ENCODE measurements around the gene IFNLR1.
A peak's percentile ranks its signal among the peaks of the same experiment; 100 is the strongest.

Gene IFNLR1

DNA sequence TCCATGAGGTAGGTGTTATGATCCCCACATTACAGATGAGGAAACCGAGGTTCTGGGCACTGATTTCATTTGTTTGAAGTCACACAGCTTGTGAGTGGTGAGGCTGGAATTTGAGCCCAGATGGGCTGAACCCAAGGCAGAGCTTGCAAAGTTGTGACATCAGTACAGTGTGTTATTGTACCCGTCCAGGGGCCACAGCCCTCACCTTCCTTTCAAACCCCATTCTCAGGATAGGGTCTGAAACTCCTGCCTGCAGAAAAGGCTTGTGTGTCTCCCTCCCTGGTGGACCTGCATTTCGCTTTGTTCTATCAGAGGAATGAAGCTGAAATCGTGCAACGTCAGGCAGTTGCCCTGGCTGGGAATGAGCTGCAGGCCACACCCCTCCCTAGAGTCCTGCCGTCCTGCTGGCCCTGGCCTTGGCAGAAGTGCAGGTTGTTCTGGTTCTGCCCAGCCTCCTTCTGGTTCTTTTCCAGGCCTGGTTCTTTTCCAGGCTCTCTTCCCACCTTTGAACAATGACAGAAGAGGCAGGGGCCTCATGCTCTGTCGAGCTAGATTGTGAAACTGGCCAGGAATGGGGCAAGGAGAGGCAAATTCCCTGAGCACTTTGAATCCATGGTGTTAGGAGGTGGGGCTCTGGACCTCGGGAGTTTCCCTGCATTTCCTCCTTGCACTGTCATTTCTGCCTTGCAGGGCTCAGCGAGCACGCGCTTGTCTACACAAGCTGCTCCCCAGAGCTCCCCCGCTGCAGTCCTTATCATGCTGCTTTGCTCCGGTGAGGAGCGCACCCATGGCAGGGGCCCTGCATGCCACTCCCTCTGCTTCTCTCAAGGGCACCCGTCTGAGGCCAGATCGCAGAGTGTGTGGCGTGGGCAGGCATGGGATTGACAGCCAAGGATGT, 67.0 kb downstream of the IFNLR1 start:
- DNase-seq (ENCODE audit: low read depth) = peak; percentile 11

DNA sequence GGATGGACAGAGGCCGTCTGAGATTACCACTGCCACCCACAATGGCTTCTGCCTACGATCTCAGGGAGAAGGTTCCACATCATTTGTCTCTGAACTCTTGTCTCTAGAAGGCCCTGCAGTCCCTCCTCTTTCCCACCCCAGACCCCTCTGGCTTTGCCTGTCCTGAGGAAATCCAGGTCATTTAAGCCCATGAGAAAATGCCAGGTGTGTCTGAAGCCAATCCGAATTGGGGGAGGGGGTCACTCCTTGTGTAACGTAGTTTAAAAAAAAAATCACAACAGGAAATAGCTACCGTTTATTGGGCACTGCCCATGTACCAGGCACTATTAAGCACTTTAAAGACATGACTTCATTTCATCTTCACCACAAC, 67.6 kb downstream of the IFNLR1 start:
- DNase-seq (ENCODE audit: low read depth) = no peak

DNA sequence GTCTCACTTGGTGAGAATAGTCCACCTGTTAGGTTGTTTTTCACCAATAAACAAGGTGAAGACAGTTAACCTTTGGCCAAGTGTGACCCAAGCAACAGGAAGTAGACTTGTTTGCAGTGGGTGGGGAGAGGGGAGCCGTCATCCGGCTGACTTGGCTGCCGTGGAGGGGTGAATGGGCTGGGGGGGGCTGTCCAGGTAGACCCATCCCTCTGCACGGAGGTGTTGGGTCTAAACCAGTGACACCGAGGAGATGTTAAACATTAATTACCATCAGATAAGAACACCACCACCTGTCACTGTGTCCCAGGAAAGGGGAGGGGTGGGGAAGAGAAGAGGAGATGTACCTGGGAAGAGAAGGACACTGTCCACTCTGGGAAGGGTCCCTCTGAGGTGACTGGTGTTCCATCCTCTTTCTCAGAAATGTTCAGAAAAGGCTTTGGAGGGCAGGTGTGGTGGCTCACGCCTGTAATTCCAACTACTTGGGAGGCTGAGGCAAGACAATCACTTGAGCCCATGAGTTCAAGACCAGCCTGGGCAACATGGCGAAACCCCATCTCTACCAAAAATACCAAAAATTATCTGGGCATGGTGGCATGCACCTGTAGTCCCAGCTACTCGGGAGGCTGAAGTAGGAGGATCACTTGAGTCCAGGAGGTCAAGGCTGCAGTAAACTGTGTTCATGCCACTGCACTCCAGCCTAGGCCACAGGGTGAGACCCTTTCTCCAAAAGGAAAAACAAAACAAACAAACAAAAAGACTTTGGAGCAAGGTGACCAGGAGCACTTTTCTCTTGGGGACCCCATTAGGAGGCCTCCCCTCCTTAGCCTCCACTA, 68.5 kb downstream of the IFNLR1 start:
- DNase-seq (ENCODE audit: low read depth) = no peak

DNA sequence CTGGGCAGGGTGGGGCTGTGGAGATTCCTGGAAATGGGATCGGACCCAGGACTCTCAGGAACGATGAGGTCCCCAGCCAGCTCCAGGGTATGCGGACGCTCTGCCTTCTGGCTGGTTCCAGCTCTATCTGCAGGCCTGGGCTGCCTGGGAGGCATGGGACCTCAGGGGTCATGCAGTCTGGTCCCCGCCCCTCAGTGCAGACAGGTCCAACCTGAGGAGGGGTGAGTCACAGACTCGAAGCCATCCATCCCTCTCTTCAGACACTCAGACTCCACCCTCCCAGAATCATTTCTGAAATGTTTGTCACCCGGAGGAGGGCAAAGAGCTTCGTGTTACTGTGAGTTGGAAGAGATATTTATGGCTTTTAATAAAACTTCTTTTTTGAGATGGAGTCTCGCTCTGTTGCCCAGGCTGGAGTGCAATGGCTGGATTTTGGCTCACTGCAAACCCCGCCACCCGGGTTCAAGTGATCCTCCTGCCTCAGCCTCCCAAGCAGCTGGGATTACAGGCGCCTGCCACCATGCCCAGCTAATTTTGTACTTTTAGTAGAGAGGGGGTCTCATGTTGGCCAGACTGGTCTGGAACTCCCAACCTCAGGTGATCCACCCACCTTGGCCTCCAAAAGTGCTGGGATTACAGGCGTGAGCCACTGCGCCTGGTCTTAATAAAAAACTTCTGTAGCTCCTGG, 69.2 kb downstream of the IFNLR1 start:
- peak; percentile 38 for DNase-seq (ENCODE audit: low read depth)

DNA sequence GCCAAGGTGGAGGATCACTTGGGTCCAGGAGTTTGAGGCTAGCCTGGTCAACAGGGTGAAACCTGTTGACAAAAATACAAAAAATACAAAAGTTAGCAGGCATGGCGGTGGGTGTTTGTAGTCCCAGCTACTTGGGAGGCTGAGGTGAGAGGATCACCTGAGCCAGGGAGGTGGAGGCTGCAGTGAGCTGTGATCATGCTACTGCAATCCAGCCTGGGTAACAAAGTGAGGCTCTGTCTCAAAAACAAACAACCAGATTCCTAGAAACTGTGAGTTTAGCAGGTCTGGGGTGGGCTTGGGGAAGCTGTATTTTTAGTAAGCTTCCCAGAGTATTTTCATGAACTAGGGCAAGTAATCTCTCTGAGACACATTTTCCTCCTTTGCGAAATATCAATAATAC, 70.0 kb downstream of the IFNLR1 start:
- no peak for DNase-seq (ENCODE audit: low read depth)

DNA sequence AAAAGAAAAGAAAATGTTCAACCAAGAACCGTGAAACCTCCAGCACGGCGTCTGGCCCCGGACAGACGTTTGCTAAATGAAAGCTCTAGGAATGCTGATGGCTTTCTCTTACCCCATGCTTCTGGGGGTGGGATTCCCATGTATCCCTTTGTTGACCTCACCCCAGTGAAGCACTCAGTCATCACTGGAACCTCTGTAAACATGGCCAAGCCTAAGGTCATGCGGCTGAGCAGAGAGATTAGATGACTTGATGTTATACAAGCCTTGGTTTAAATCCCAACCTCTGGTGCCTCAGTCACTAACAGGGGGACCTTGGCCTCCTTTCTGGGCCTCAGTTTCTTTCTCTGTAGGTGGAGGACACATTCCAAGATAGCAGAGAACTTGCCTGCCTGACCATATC, 72.3 kb downstream of the IFNLR1 start:
- no peak for DNase-seq (ENCODE audit: low read depth)

DNA sequence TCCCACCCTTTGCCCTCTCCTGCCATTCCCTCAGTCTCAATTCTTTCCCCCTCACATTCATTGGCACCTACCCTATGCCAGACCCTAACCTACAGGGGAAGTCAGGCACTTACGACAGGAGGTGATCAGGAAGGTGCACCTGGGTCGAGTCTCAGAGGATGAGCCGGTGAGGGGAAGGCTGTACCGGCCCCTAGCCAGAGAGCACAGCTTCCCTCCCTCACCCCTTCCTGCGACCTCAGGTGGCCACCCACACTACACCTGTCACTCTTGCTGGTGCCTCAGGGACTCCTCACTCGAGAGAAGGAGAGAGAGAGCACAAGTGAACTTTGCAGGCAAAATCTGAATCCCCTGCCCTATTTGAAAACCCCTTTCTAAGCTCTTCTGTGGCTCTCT, 73.5 kb downstream of the IFNLR1 start:
- DNase-seq (ENCODE audit: low read depth) = no peak

GRCh38 chr1:24111996-24112779, 74.9 kb downstream of the IFNLR1 start, which contains the start of gene MYOM3:
MYOM3 (minus strand) TSS chr1:24112135; CDS start chr1:24108636, 3,499 bp downstream.
- DNase-seq (ENCODE audit: low read depth) = peak; percentile 74

DNA sequence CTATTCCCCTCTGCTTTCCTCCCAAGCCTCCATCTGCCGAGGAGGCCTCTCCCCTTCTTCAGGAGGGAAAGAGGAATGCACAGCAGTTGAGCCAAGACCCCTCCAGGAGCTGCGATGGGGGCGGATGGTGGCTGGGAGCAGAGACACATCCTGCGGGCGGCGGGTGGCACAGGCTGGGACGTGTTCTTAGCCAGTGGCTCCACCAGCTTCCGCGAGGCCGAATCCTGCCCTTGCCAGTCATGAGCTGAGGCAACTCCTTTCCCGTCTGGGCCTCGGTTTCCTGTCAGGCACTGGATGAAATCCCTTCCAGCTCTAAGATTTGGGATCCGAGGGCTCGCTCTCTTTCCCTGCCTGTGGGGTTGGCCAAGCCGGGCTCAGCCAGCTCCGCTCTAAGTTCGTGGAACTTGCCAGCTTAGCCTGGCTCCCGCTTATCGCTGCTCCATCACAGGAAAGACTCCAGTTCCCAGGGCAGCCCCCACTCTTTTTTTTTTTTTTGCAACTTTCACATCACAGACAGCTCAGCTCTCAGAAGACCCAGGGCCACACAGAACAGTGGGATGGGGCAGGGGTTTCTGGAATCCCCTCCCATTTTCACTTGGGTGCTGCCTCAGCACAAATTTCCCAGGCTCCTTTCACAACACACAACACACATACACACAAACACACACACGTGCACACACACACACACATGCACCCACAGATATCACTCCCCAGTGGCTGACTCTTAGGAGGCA, 75.7 kb downstream of the IFNLR1 start:
- no peak for DNase-seq (ENCODE audit: low read depth)

- DNase-seq (ENCODE audit: low read depth) = no peak
Observed at GRCh38 chr1:24110642-24111261, 76.3 kb downstream of the IFNLR1 start.

- DNase-seq (ENCODE audit: low read depth) = no peak
Observed at GRCh38 chr1:24109686-24110475, 77.2 kb downstream of the IFNLR1 start.

DNA sequence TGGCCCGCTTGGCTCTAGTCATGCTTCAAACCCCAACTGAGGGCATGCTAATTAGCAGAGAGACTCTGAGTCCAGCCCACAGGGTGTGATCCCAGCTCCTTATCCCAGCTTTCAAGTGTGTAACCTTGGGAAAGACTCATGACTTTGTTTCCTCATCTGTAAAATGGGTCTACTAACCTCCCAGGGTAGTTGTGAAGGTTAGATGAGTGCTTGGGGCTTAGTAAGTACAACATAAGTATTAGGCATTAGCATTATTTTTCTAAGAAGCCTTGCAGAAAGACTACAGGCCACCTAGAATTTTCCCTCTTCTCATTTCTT, 78.0 kb downstream of the IFNLR1 start:
- DNase-seq (ENCODE audit: low read depth) = no peak

DNA sequence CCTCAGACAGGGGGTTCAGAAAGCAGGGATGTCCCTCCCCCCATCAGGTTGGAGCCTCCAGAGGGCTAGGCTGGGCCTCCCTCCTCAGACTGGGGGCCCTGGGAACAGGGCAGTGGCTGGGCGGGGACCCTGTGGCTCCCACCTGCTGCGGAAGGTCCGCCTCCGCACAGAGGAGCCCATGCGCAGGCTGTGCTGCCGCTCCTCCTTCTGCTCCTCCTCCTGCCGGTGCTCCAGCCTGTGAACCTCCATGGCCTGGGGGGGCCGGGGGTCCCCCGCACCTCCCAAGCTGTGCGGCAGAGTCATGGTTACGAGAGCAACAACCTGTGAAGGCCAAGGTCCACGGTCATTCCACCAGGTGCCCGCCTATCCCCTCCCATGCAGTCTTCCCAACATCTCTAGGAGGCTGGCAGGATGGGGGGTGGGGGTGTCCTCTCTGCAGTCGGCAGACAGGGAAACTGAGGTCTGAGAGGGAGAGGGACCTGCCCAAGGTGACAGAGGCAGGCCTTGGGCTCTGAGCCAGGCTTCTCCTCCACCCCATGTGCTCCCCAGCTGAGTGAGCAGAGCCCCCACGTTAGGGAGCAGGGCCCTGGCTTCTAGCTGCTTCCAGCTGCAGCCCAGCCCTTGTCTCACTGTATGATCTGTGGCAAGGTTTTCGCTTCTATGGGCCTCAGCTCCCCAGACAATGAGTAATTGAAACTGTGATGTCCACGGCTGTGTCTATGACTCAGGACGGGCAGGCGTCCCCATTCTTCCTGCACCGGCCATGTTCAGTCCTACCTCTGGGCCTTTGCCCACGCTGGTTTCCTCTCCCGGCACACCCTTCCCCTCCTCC, 78.5 kb downstream of the IFNLR1 start:
- DNase-seq (ENCODE audit: low read depth) = peak; percentile 84

- DNase-seq (ENCODE audit: low read depth) = peak; percentile 71
Observed at GRCh38 chr1:24107462-24108138, 79.5 kb downstream of the IFNLR1 start.

DNA sequence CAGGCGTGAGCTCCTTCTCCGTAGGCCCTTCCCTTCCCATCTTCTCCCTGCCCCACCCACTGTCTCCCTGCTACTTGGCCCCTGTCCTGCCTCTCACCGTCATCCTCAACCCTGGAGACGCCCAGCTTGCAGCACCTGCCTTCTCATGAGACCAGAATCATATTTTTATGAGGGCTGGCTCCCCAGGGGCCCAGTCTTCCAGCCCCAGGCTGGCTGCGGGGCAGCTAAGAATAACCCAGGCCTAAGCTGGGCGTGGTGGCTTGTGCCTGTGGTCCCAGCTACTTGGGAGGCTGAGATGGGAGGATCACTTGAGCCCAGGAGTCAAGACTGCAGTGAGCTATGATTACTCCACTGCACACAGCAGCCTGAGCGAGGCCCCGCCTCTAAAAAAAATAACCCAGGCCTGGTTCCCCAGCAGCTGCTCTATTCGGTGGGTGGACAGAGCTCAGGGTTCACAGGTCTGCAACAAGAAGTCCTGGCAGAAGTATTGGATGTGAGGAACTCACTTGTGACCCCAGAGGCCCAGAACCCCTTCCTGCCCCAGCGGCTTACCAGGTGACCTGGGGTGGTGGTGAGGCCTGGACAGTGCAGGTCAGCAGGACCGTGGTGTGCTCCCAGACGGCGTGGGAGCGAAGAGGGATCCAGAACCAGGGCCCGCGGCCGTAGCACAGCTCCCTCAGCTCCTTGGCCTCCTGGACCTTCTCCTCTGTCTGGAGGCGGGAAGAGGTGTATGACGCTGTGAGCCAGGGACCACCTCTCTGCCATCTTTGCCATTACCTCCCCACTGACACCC, 81.5 kb downstream of the IFNLR1 start:
- DNase-seq (ENCODE audit: low read depth) = no peak

DNA sequence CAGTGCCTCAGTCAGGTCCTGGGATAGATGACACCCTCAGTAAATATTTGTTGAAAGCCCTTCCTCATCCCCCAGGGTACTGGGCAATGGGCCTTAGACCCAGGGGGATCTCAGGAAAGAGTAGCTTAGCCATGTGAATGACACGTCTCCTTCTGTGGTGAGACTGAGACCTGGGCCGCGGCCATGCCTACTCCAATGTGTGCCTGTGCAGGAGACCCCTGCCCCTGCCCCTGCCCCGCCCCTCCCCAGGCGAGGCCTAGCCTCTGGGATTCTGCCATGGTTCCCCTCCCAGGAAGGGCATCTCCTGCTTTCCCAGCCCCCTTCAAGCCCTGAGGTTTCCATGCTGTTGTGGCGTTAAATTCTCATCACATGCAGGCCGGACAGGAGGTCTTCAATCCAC, 82.2 kb downstream of the IFNLR1 start:
- no peak for DNase-seq (ENCODE audit: low read depth)

All from iris pigment epithelial cell (primary cell).